NCI-H526 (cell line): ENCODE data around the gene ADAMTS9.
A peak's percentile ranks its signal among the peaks of the same experiment; 100 is the strongest.

Experiments
- DNase-seq, 2 experiments: peaks; one replicate each; lab custom pipeline; 2025; lab: John Stamatoyannopoulos, UW

ADAMTS9 gene

GRCh38 chr3:64687781-64688604, at the start of gene ADAMTS9:
ADAMTS9 (minus strand) TSS chr3:64688000; CDS start chr3:64687657, 343 bp downstream.
- peak in 1 of 2 experiments; percentile 49 for DNase-seq

- DNase-seq: no peak
Measured at GRCh38 chr3:64732576-64732975, 44.8 kb upstream of the ADAMTS9 start.

- DNase-seq: no peak
Measured at GRCh38 chr3:64730681-64731080, 42.9 kb upstream of the ADAMTS9 start.

- no peak for DNase-seq
Measured at GRCh38 chr3:64728994-64729393, 41.2 kb upstream of the ADAMTS9 start.

GRCh38 chr3:64728428-64728827, 40.6 kb upstream of the ADAMTS9 start:
- no peak for DNase-seq

GRCh38 chr3:64726414-64727090, 38.8 kb upstream of the ADAMTS9 start:
- DNase-seq: peak; percentile 3 to 53

- no peak for DNase-seq
Measured at GRCh38 chr3:64718976-64719375, 31.2 kb upstream of the ADAMTS9 start.

GRCh38 chr3:64717872-64718613, 30.2 kb upstream of the ADAMTS9 start:
- no peak for DNase-seq

GRCh38 chr3:64717411-64717810, 29.6 kb upstream of the ADAMTS9 start:
- no peak for DNase-seq

- DNase-seq: no peak
Measured at GRCh38 chr3:64716110-64716710, 28.4 kb upstream of the ADAMTS9 start.

GRCh38 chr3:64715211-64715982, 27.6 kb upstream of the ADAMTS9 start:
- no peak for DNase-seq

- DNase-seq: no peak
Measured at GRCh38 chr3:64708456-64708855, 20.7 kb upstream of the ADAMTS9 start.

- no peak for DNase-seq
Measured at GRCh38 chr3:64705946-64706345, 18.1 kb upstream of the ADAMTS9 start.

GRCh38 chr3:64696896-64697295, 9.1 kb upstream of the ADAMTS9 start:
- DNase-seq: no peak

- no peak for DNase-seq
Measured at GRCh38 chr3:64694114-64694513, 6.3 kb upstream of the ADAMTS9 start.

- DNase-seq: no peak
Measured at GRCh38 chr3:64693031-64693430, 5.2 kb upstream of the ADAMTS9 start.

GRCh38 chr3:64691051-64691450, 3.3 kb upstream of the ADAMTS9 start:
- DNase-seq: no peak

GRCh38 chr3:64687086-64687780, 567 bp downstream of the ADAMTS9 start:
- DNase-seq: peak in 1 of 2 experiments; percentile 13

GRCh38 chr3:64686446-64686908, 1.3 kb downstream of the ADAMTS9 start:
- DNase-seq: peak in 1 of 2 experiments; percentile 38

GRCh38 chr3:64685800-64686445, 1.9 kb downstream of the ADAMTS9 start:
- peak; percentile 20 to 71 for DNase-seq
